GM23338 (cell line): ENCODE data around the gene ZNF358.

Experiments used
- CREB1 ChIP-seq: fragments of 250-450 bp; sonication (Bioruptor Pico); IDR thresholded peaks from 2 replicates; pipeline ENCODE4 v1.5.0; 2020; ENCODE audit warnings: low read depth, mild to moderate bottlenecking, moderate library complexity
- CTCF ChIP-seq, 2 experiments: fragments of 200-600 bp in 1 of 2; sonication (generic) in 1 of 2; conservative IDR thresholded peaks; 2 replicates each; pipeline versions ENCODE4 v1.5.1 to v1.6.1; 2016 to 2017; ENCODE audit warnings: antibody characterized with exemption in 2 of 2, low read depth in 2 of 2, mild to moderate bottlenecking in 2 of 2, moderate library complexity in 1 of 2
- ETS1 ChIP-seq: IDR thresholded peaks from 2 replicates; pipeline ENCODE4 v1.6.1; 2016; ENCODE audit warnings: antibody characterized with exemption
- EZH2 ChIP-seq: fragments of 200-600 bp; sonication (generic); IDR thresholded peaks from one replicate; pipeline ENCODE4 v1.8.0; 2017; ENCODE audit warnings: antibody characterized with exemption, mild to moderate bottlenecking, low read depth; ENCODE audit not compliant: unreplicated experiment
- JUNB ChIP-seq: IDR thresholded peaks from one replicate; pipeline ENCODE4 v1.6.1; 2016; ENCODE audit warnings: antibody characterized with exemption; ENCODE audit not compliant: unreplicated experiment
- NANOG ChIP-seq: IDR thresholded peaks from 2 replicates; pipeline ENCODE4 v1.6.1; 2016; ENCODE audit warnings: antibody characterized with exemption, borderline replicate concordance
- POLR2AphosphoS5 ChIP-seq: IDR thresholded peaks from 2 replicates; pipeline ENCODE4 v1.6.1; 2016; ENCODE audit warnings: antibody characterized with exemption, low read depth
- REST ChIP-seq: IDR thresholded peaks from one replicate; pipeline ENCODE4 v1.6.1; 2018; ENCODE audit warnings: antibody characterized with exemption; ENCODE audit not compliant: unreplicated experiment
- ZNF331 ChIP-seq: fragments of 250-450 bp; sonication (Bioruptor Pico); IDR thresholded peaks from 2 replicates; pipeline ENCODE4 v1.5.0; 2020; ENCODE audit warnings: low read depth, mild to moderate bottlenecking, moderate library complexity

- TF ChIP-seq CTCF (conservative IDR thresholded peaks at IDR 0.05; ENCODE audit: low read depth in 2 of 2) (no peak), ETS1 (no peak), EZH2 (no peak), POLR2AphosphoS5 (no peak), CREB1 (CRISPR knock-in tag) (no peak), ZNF331 (CRISPR knock-in tag) (no peak), JUNB (no peak), REST (no peak), NANOG (no peak)
Measured at GRCh38 chr19:7480222-7480969, 35.5 kb upstream of the ZNF358 start.
